ENCODE results near the gene JADE3. TPM values are rescaled to one million over a fixed set of nuclear protein-coding genes. Genes with fewer than 3 reads are reported as not detected.

JADE3 gene
- polyA plus RNA-seq, 1 donor: 30.1 TPM

Other genes with a start within 250 kb of the JADE3 start
- gene SLC9A7, start 153.3 kb upstream of the JADE3 start, polyA plus RNA-seq (ENCODE audit: insufficient read length): 4.6 TPM
- gene RP2, start 75.4 kb upstream of the JADE3 start, polyA plus RNA-seq (ENCODE audit: insufficient read length): 15.5 TPM
- 42.7 TPM for gene RGN, start 166.0 kb downstream of the JADE3 start, polyA plus RNA-seq (ENCODE audit: insufficient read length)
- gene NDUFB11, start 232.3 kb downstream of the JADE3 start, polyA plus RNA-seq (ENCODE audit: insufficient read length): 80.5 TPM
- 46.4 TPM for gene RBM10, start 232.8 kb downstream of the JADE3 start, polyA plus RNA-seq (ENCODE audit: insufficient read length)